Activated CD4-positive, alpha-beta T cell treated with anti-CD3 and anti-CD28 coated beads for 36 hours (primary cell): ENCODE results near the gene KRT77. TPM values are rescaled to one million over a fixed set of nuclear protein-coding genes. Genes with fewer than 3 reads are reported as not detected.
A peak's percentile ranks its signal among the peaks of the same experiment; 100 is the strongest.
"Not testable (repeated sequence)": the region's sequence is repeated elsewhere in the genome, so short reads cannot be mapped to it uniquely, and the experiment has no call there.

Source experiments
- ATAC-seq: fragments of 200-7000 bp; cut with Tn5 transposase; one replicate; pipeline ENCODE4 v1.10.0; 2021; ENCODE audit warnings: mild to moderate bottlenecking, moderate library complexity
- CTCF ChIA-PET: fragments of 350-600 bp; sonication (Branson Sonifier 250); formaldehyde crosslinking; loops from one replicate; lab custom pipeline; 2021; ENCODE audit warnings: antibody characterized with exemption; lab: Charles Lee
- POLR2A ChIA-PET: fragments of 350-600 bp; sonication (Branson Sonifier 250); formaldehyde crosslinking; loops from one replicate; lab custom pipeline; 2021; ENCODE audit warnings: antibody characterized with exemption, inconsistent platforms; lab: Charles Lee
- DNase-seq: peaks from one replicate; pipeline ENCODE4 v3.0.0-alpha.2; 2020
- H3K27ac Mint-ChIP-seq: one replicate; pipeline ENCODE4 v1.8.0; 2021; ENCODE audit warnings: mixed read lengths
- H3K27me3 Mint-ChIP-seq: one replicate; pipeline ENCODE4 v1.8.0; 2021; ENCODE audit warnings: mixed read lengths
- H3K36me3 Mint-ChIP-seq: one replicate; pipeline ENCODE4 v1.8.0; 2021; ENCODE audit warnings: low read depth, mixed read lengths
- H3K4me1 Mint-ChIP-seq: one replicate; pipeline ENCODE4 v1.8.0; 2021; ENCODE audit warnings: mixed read lengths
- H3K4me3 Mint-ChIP-seq: one replicate; pipeline ENCODE4 v1.8.0; 2021; ENCODE audit warnings: mild to moderate bottlenecking, moderate library complexity, mixed read lengths
- H3K9me3 Mint-ChIP-seq: one replicate; pipeline ENCODE4 v1.8.0; 2021; ENCODE audit warnings: low read depth, mixed read lengths
- intact Hi-C, 2 experiments: fragments of 100-400 bp; cut with DNase I in 1 of 2; cut with micrococcal nuclease in 1 of 2; formaldehyde crosslinking; loops; one replicate each; pipeline versions ENCODE4 v1.14.2 to v1.15.1; 2022 to 2024; cut with DNase I, micrococcal nuclease
- total RNA-seq, 2 experiments: library from RNA; stranded (reverse); gene quantifications; one replicate each; pipeline ENCODE4 v1.2.3, GENCODE V29; 2021

Gene KRT77
- total RNA-seq, 2 experiments from 2014 or later: not detected

DNA sequence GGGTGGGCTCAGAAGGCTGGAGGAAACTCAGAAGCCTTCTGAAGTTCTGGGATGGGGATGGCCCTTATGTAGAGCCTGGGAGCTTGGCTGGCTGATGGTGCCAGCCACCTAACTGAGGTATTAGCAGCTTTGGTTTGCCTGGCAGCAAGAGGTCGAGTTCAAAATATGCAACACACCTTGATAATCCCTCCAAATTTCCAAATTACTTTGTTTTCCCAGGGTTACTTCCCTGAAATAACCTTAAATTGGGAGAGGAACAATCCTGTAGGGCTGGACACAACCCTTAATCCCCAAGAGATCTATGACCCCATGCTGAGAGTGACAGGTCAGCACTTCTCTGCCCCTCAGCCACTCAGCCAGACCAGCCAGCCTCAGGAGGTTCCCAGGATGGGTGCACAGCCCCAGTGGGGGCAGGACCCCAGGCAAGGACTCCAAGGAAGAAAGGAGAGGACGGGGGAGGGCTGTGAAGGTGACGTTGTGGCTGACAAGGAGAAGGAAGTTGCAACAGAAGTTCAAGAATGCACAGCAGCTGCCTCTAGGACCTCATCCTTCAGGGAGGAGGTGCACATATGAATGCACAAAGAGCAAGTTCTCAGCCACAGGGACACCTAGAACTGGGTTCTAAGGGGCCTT lies 18.6 kb upstream of the KRT77 start:
- POLR2A ChIA-PET: no interaction called here
- H3K4me1 Mint-ChIP-seq: no peaks in the 10 kb centered on the region
- ATAC-seq: no peak
- DNase-seq: no peak
- no peaks in the 10 kb centered on the region for H3K36me3 Mint-ChIP-seq
- H3K27ac Mint-ChIP-seq: no peak overlapping the region
- H3K4me3 Mint-ChIP-seq: no peak overlapping the region
- intact Hi-C loops: no loop called here
- no peaks in the 10 kb centered on the region for H3K27me3 Mint-ChIP-seq
- CTCF ChIA-PET: interaction anchor here (0.6 kb wide), 1 partner anchor 156 kb away, joined by 3 read pairs; no protein-coding TSS in a partner anchor
- no peaks in the 10 kb centered on the region for H3K9me3 Mint-ChIP-seq

DNA sequence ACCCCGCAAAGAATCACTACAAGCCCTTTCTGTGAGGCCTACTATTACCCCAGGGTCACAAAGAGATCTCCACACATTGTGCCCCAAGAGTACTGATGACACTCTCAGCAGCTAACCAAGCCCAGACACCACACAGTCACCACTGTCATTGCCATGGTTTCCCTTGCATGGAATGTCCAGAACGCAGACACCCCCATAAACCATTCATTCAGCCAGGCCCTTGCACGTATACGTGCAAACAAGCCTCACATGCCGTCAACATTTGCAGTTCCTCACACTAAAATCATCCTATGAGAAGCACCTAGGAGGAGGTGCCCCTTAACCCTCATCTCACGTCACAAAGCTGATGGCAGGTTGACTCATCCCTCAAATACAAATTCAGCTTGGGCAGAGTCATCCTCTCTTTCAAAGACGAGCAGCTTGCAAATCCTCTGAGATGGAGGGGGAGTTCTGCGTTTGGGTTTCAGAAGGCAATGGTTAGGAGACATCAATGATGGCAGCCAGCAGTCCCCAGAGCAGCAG lies 17.1 kb upstream of the KRT77 start:
- Mint-ChIP-seq H3K27ac (no peak overlapping the region), H3K9me3 (no peaks in the 10 kb centered on the region), H3K36me3 (no peaks in the 10 kb centered on the region), H3K27me3 (peaks cover 2% of the 10 kb centered on the region), H3K4me3 (no peak overlapping the region), H3K4me1 (no peaks in the 10 kb centered on the region)
- DNase-seq (no peak), ATAC-seq (no peak)
- intact Hi-C loops: no loop called here
- CTCF ChIA-PET: no interaction called here
- POLR2A ChIA-PET: no interaction called here

DNA sequence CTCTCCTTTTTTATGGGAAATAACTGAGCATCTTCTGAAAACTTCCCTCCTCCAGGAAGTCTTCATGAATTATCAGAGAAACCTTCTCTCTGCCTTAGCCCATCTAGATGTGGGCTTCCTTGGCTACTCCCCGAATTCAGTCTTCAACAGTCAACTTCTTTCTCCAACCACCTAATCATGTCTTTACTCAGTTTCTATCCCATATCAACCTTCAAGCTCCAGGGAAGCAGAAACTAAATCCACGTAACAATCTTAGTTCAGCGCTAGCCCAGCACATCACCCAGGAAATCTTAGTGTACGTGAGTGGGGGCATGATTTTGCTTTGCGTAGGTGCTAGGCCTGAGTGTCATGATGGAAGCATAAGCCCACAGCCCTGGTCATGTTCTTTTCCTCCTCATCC lies 12.7 kb upstream of the KRT77 start:
- DNase-seq (no peak), ATAC-seq (no peak)
- POLR2A ChIA-PET: no interaction called here
- Mint-ChIP-seq H3K9me3 (no peaks in the 10 kb centered on the region), H3K4me3 (no peak overlapping the region), H3K27me3 (peaks cover 18% of the 10 kb centered on the region), H3K27ac (no peak overlapping the region), H3K36me3 (no peaks in the 10 kb centered on the region), H3K4me1 (peaks cover 9% of the 10 kb centered on the region)
- intact Hi-C loops: loop anchor here (10.0 kb wide), 2 partner anchors 131 to 159 kb away; no protein-coding TSS in a partner anchor
- CTCF ChIA-PET: interaction anchor here (1.3 kb wide), 1 partner anchor 9 kb away, joined by 3 read pairs; no protein-coding TSS in a partner anchor

DNA sequence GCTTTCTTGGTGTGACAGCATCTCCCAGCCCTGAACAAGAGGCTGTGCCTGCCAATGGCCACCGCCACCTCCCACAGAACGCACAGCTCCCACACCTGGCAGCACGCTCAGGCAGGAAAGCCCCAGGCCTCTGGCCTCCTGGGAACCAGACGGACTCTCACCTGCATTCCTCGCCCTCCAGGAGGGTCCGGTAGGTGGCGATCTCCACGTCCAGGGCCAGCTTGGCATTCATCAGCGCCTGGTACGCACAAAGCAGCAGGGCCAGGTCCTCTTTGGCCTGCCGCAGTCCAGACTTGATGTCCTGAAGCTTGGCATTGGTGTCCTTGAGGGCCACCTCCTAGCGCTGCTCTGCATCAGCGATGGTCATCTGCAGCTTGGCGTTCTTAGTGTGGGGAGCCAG lies 12.1 kb upstream of the KRT77 start:
- CTCF ChIA-PET: interaction anchor here (1.3 kb wide), 1 partner anchor 8 kb away, joined by 3 read pairs; no protein-coding TSS in a partner anchor
- ATAC-seq: no peak
- H3K27ac Mint-ChIP-seq: no peak overlapping the region
- intact Hi-C loops: loop anchor here (10.0 kb wide), 2 partner anchors 131 to 159 kb away; no protein-coding TSS in a partner anchor
- POLR2A ChIA-PET: no interaction called here
- no peaks in the 10 kb centered on the region for H3K9me3 Mint-ChIP-seq
- H3K4me1 Mint-ChIP-seq: peaks cover 9% of the 10 kb centered on the region
- H3K27me3 Mint-ChIP-seq: peaks cover 18% of the 10 kb centered on the region
- H3K4me3 Mint-ChIP-seq: no peak overlapping the region
- H3K36me3 Mint-ChIP-seq: no peaks in the 10 kb centered on the region
- DNase-seq: no peak

DNA sequence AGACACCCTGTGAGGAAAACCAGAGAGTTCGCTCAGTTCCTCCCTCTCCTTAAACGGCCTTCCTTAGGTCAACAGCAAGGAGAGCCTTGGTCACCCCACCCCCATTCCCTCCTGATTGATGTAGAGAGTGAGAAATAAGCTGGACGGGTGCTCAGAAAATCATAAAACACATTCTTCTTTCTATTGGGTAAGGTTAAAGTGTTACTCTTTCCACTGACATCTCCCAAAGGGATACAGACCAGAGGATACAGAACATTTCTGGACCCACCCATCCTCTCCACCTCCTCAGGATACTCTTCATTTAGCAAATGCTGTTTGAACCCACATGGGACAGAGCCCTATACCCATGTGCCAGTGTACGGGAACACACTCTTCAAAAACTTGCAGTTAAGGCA lies 11.6 kb upstream of the KRT77 start:
- CTCF ChIA-PET: no interaction called here

DNA sequence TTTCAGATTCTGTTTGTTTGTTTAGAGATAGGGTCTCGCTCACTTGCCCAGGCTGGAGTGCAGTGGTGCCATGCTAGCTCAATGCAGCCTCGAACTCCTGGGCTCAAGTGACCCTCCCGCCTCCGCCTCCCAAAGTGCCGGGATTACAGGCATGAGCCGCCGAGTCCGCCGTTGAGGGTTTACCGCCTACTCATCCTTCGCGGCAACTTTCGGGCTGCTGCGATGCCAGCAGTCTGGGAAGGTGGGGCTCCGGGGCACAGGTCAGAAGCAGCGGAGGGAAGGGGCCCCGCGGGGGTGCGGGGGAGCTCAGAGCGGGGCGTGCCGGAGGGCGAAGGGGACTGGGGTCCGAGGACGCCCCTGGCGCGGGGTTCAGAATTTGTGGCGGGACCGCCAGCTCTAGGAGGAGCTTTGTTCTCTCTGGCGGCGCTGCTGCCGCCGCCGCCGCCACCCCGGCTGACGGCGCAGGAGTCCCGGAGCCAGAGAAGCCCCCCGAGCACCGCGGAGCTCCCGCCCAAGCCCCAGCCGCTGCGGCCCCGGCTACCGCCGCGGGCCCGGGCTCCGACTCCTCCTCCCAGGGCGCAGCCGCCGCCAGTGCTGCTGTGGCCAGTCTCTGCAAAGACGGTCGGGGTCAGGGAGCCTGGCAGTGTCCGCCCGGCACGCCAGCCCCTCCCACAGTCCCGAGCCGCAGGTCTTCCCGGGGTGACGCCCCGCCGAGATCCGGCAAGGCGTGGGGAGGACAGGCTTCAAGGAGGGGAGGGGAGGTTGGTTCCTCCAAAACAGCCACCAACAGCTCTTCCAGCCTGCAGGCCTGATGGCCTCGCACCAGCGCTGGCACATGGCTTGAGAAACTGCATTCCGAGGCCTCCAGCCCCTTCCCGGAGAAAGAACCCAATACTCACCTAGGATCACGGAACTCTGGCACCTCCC lies 10.9 kb upstream of the KRT77 start:
- H3K27me3 Mint-ChIP-seq: peaks cover 18% of the 10 kb centered on the region
- H3K9me3 Mint-ChIP-seq: no peaks in the 10 kb centered on the region
- no peaks in the 10 kb centered on the region for H3K36me3 Mint-ChIP-seq
- peaks cover 9% of the 10 kb centered on the region for H3K4me1 Mint-ChIP-seq
- ATAC-seq (peak; percentile 39), DNase-seq (peak; percentile 56)
- H3K27ac Mint-ChIP-seq: peak overlapping the region; percentile 43
- POLR2A ChIA-PET: interaction anchor here (0.7 kb wide), 1 partner anchor 19 kb away, joined by 3 read pairs; no protein-coding TSS in a partner anchor
- CTCF ChIA-PET: interaction anchor here (0.6 kb wide), 1 partner anchor 1115 kb away, joined by 3 read pairs; no protein-coding TSS in a partner anchor
- intact Hi-C loops: loop anchor here (10.0 kb wide), 2 partner anchors 129 to 161 kb away; no protein-coding TSS in a partner anchor
- peak overlapping the region; percentile 57 for H3K4me3 Mint-ChIP-seq

More for the DNA sequence above, 11.6 kb upstream of the KRT77 start:
- intact Hi-C loops: loop anchor here (10.0 kb wide), 2 partner anchors 130 to 160 kb away; no protein-coding TSS in a partner anchor
- H3K9me3 Mint-ChIP-seq: no peaks in the 10 kb centered on the region
- POLR2A ChIA-PET: interaction anchor here (0.7 kb wide), 1 partner anchor 20 kb away, joined by 3 read pairs; no protein-coding TSS in a partner anchor
- peaks cover 9% of the 10 kb centered on the region for H3K4me1 Mint-ChIP-seq
- H3K27me3 Mint-ChIP-seq: peaks cover 18% of the 10 kb centered on the region
- DNase-seq (no peak), ATAC-seq (no peak)
- no peak overlapping the region for H3K27ac Mint-ChIP-seq
- no peaks in the 10 kb centered on the region for H3K36me3 Mint-ChIP-seq
- H3K4me3 Mint-ChIP-seq: peak overlapping the region; percentile 31

DNA sequence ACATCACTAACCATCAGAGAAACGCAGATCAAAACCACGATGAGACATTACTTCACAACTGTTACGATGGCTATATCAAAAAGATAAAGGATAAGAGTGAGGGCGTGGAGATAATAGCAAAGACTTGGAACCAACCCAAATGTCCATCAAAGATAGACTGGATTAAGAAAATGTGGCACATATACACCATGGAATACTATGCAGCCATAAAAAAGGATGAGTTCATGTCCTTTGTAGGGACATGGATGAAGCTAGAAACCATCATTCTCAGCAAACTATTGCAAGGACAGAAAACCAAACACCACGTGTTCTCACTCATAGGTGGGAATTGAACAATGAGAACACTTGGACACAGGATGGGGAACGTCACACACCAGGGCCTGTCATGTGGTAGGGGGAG lies 8.8 kb upstream of the KRT77 start:
- H3K36me3 Mint-ChIP-seq, CTCF ChIA-PET, POLR2A ChIA-PET, H3K4me3 Mint-ChIP-seq, H3K9me3 Mint-ChIP-seq, ATAC-seq, H3K27ac Mint-ChIP-seq, DNase-seq: not testable (repeated sequence)
- peaks cover 24% of the 10 kb centered on the region for H3K4me1 Mint-ChIP-seq
- H3K27me3 Mint-ChIP-seq: peaks cover 18% of the 10 kb centered on the region
- intact Hi-C loops: loop anchor here (10.0 kb wide), 2 partner anchors 127 to 163 kb away; no protein-coding TSS in a partner anchor

DNA sequence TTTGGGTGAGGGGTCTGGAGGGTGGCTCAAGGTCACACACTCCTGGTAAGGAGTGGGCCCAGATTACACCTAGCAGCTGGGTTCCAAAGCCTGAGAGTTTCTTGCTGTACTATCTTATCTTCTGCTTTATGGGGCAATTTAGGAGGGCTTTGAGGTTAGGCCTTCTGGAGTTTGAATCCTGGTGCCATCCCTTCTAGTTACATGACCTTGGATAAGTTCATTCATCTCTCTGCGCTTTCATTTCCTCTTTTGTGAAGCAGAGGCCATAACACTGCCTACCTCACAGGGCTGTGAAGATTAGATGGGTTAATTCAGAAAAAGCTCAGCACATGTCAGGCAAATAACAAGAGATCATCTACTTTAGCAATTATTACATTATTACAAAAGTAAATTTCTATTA lies 7.4 kb upstream of the KRT77 start:
- Mint-ChIP-seq H3K4me1 (peaks cover 24% of the 10 kb centered on the region), H3K27ac (no peak overlapping the region), H3K27me3 (peaks cover 16% of the 10 kb centered on the region), H3K4me3 (no peak overlapping the region), H3K9me3 (no peaks in the 10 kb centered on the region), H3K36me3 (no peaks in the 10 kb centered on the region)
- CTCF ChIA-PET: interaction anchor here (0.6 to 1.3 kb wide), 3 partner anchors 18 to 129 kb away, joined by 3 to 5 read pairs (median 3); no protein-coding TSS in a partner anchor
- POLR2A ChIA-PET: no interaction called here
- intact Hi-C loops: loop anchor here (10.0 kb wide), 2 partner anchors 126 to 164 kb away; no protein-coding TSS in a partner anchor
- DNase-seq (no peak), ATAC-seq (no peak)

DNA sequence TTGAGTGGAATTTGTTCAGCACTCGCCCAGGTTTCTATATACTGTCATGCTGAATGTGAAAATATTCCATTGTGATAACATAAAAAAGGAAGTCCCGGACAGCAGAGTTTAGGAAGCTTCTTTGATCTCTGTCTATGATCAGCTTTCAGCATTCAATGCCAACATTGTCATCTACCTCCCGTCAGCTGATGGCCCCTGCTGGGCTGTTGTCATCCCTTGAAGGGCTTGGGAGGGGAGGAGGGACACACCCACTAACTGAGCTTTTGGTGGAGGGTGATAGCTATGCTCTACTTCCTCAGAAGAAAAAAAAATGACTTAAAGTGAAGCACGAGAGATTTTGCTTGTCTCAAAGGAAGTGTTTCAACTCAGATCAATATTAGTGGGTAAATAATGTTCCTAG lies 4.7 kb upstream of the KRT77 start:
- Mint-ChIP-seq H3K4me1 (peaks cover 15% of the 10 kb centered on the region), H3K27me3 (peaks cover 3% of the 10 kb centered on the region), H3K27ac (no peak overlapping the region), H3K36me3 (no peaks in the 10 kb centered on the region), H3K4me3 (no peak overlapping the region), H3K9me3 (no peaks in the 10 kb centered on the region)
- no peak for DNase-seq
- intact Hi-C loops: no loop called here
- CTCF ChIA-PET: interaction anchor here (0.8 to 1.8 kb wide), 3 partner anchors 8 to 172 kb away, joined by 3 to 7 read pairs (median 4); no protein-coding TSS in a partner anchor
- POLR2A ChIA-PET: no interaction called here
- ATAC-seq: no peak

DNA sequence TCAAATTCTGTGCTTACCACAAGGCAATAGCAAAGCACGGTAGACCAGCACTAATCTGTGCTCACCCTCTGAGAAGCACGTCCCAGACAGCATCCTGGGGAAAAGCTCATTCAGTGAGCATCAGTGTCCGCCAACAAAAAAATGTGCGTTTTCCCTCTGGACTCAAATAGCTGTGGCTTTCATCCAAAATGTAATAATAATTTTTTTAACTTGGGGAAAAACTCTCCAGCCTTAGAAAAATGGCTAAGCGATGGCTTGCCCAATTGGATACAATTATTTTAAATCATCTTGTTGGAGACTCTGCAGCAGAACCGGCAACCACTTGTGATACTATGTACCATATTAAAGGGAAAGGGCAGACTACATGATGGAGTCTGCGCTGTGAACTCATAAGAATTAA lies 1.1 kb upstream of the KRT77 start:
- Mint-ChIP-seq H3K9me3 (no peaks in the 10 kb centered on the region), H3K4me3 (no peak overlapping the region), H3K27me3 (no peaks in the 10 kb centered on the region), H3K4me1 (peaks cover 15% of the 10 kb centered on the region), H3K27ac (no peak overlapping the region), H3K36me3 (no peaks in the 10 kb centered on the region)
- ATAC-seq: no peak
- DNase-seq: no peak
- POLR2A ChIA-PET: no interaction called here
- CTCF ChIA-PET: no interaction called here
- intact Hi-C loops: no loop called here

DNA sequence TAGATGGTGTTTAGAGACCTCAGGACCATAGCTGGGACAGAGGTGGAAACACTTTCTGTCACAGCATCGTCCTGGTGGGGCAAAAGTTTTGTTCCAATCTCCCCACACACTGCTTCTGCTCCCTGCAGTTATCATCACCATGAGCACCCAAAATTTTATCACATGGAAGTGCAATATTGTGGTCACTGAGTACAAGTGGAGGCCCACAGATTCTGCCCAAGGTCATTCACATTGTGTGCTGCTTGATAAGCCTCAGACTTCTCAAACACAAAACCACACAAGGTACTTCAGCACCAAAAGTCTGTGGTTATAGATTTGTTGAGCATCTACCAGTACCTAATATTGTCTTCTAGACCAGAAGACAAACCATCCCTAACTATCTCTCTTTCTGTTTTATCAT lies 554 bp upstream of the KRT77 start:
- intact Hi-C loops: no loop called here
- Mint-ChIP-seq H3K36me3 (no peaks in the 10 kb centered on the region), H3K4me1 (peaks cover 15% of the 10 kb centered on the region), H3K4me3 (no peak overlapping the region), H3K27ac (no peak overlapping the region), H3K9me3 (no peaks in the 10 kb centered on the region), H3K27me3 (no peaks in the 10 kb centered on the region)
- no peak for ATAC-seq
- POLR2A ChIA-PET: no interaction called here
- no peak for DNase-seq
- CTCF ChIA-PET: no interaction called here
